ENCODE results near the gene TMX2.

DNA sequence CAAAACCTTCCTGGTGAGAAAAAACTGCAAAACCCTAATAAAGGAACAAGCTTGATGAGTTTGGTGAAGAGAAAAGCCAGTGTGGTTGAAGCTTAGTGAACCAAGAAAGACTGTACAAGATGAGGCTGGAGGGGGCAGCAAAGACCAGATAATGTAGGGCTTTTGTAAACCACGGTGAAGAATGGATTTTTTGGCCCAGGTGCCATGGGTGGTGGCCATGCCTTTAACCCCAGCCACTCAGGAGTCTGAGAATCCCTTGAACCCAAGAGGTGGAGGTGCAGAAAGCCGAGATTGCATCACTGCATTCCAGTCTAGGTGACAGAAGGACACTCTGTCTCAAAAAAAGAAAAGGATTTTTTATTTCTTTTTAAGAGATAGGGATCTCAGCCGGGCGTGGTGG is 49.5 kb upstream of the TMX2 start:
- TF ChIP-seq CEBPB (IDR thresholded peaks at IDR 0.05) (no peak), EP300 (IDR thresholded peaks at IDR 0.05; ENCODE audit: borderline replicate concordance) (no peak), TEAD4 (IDR thresholded peaks at IDR 0.05) (no peak), CREB1 (IDR thresholded peaks at IDR 0.05; ENCODE audit: low read depth) (no peak), ZBTB7A (IDR thresholded peaks at IDR 0.05; ENCODE audit: low read depth) (no peak), RAD21 (IDR thresholded peaks at IDR 0.05; ENCODE audit: low read depth) (no peak), EGR1 (IDR thresholded peaks at IDR 0.05) (no peak), TAF1 (IDR thresholded peaks at IDR 0.05; ENCODE audit: low read depth) (no peak), USF1 (IDR thresholded peaks at IDR 0.05) (no peak), YY1 (IDR thresholded peaks at IDR 0.05; ENCODE audit: low read depth) (no peak), TCF12 (IDR thresholded peaks at IDR 0.05; ENCODE audit: low read depth) (no peak)
- TF ChIP-seq, protein P1, sequence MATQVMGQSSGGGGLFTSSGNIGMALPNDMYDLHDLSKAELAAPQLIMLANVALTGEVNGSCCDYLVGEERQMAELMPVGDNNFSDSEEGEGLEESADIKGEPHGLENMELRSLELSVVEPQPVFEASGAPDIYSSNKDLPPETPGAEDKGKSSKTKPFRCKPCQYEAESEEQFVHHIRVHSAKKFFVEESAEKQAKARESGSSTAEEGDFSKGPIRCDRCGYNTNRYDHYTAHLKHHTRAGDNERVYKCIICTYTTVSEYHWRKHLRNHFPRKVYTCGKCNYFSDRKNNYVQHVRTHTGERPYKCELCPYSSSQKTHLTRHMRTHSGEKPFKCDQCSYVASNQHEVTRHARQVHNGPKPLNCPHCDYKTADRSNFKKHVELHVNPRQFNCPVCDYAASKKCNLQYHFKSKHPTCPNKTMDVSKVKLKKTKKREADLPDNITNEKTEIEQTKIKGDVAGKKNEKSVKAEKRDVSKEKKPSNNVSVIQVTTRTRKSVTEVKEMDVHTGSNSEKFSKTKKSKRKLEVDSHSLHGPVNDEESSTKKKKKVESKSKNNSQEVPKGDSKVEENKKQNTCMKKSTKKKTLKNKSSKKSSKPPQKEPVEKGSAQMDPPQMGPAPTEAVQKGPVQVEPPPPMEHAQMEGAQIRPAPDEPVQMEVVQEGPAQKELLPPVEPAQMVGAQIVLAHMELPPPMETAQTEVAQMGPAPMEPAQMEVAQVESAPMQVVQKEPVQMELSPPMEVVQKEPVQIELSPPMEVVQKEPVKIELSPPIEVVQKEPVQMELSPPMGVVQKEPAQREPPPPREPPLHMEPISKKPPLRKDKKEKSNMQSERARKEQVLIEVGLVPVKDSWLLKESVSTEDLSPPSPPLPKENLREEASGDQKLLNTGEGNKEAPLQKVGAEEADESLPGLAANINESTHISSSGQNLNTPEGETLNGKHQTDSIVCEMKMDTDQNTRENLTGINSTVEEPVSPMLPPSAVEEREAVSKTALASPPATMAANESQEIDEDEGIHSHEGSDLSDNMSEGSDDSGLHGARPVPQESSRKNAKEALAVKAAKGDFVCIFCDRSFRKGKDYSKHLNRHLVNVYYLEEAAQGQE (IDR thresholded peaks at IDR 0.05; ENCODE audit: low read depth) = no peak

All from Ishikawa (cell line).